K562 (cell line): ENCODE data around the gene PPCDC. TPM values are rescaled to one million over a fixed set of nuclear protein-coding genes. Genes with fewer than 3 reads are reported as not detected.
A peak's percentile ranks its signal among the peaks of the same experiment; 100 is the strongest.

Experiments used
- CAMTA2 ChIP-seq: fragments of 250-450 bp; sonication (Bioruptor Pico); conservative IDR thresholded peaks from 2 replicates; pipeline ENCODE4 v1.5.1; 2022
- CBFA2T2 ChIP-seq: fragments of 450-650 bp; conservative IDR thresholded peaks from 2 replicates; pipeline ENCODE4 v1.6.1; 2017; ENCODE audit warnings: mild to moderate bottlenecking
- CREM ChIP-seq: IDR thresholded peaks from 2 replicates; pipeline ENCODE4 v1.6.1; 2014; ENCODE audit warnings: antibody characterized with exemption, low read depth
- EGR1 ChIP-seq: fragments of 450-650 bp; conservative IDR thresholded peaks from 2 replicates; pipeline ENCODE4 v1.6.1; 2017; ENCODE audit warnings: mild to moderate bottlenecking
- NEUROD1 ChIP-seq: fragments of 150-350 bp; IDR thresholded peaks from 2 replicates; pipeline ENCODE4 v1.6.1; 2014; ENCODE audit warnings: borderline replicate concordance, low read length, low read depth; ENCODE audit not compliant: partially characterized antibody
- NFYB ChIP-seq: IDR thresholded peaks from 2 replicates; pipeline ENCODE4 v1.6.1; 2011; ENCODE audit warnings: mild to moderate bottlenecking, moderate library complexity; ENCODE audit not compliant: insufficient read length; ENCODE audit errors: extremely low read depth
- NR2C2 ChIP-seq, 2 experiments: fragments of 200-800 bp in 1 of 2; sonication (Bioruptor generic) in 1 of 2; sonication (generic) in 1 of 2; formaldehyde crosslinking in 1 of 2; IDR thresholded peaks; 2 replicates each; pipeline versions ENCODE4 v1.6.1 to v1.8.0; 2016 to 2022; ENCODE audit warnings: mild to moderate bottlenecking in 1 of 2, missing compliant biosample characterization in 1 of 2, missing genetic modification characterization in 1 of 2, missing genetic modification reagents in 1 of 2
- RAD21 ChIP-seq, 2 experiments: fragments of 250-450 bp in 1 of 2; fragments of 450-650 bp in 1 of 2; sonication (Bioruptor Pico) in 1 of 2; formaldehyde crosslinking in 1 of 2; IDR thresholded peaks in 1 of 2; conservative IDR thresholded peaks in 1 of 2; 2 replicates each; pipeline versions ENCODE4 v1.4.0 to v1.8.0; 2020 to 2022; ENCODE audit warnings: mild to moderate bottlenecking in 2 of 2, moderate library complexity in 1 of 2
- RB1 ChIP-seq: fragments of 450-650 bp; IDR thresholded peaks from 2 replicates; pipeline ENCODE4 v1.6.1; 2017; ENCODE audit warnings: low read depth, mild to moderate bottlenecking
- SIX5 ChIP-seq, 2 experiments: IDR thresholded peaks; 2 replicates each; pipeline ENCODE4 v1.6.1; 2011; ENCODE audit warnings: low read length in 2 of 2, borderline replicate concordance in 1 of 2, low read depth in 1 of 2, mild to moderate bottlenecking in 1 of 2, moderate library complexity in 1 of 2; ENCODE audit not compliant: insufficient read depth in 1 of 2
- TAF15 ChIP-seq: fragments of 200-400 bp; formaldehyde crosslinking; IDR thresholded peaks from 2 replicates; pipeline ENCODE4 v1.6.1; 2017; ENCODE audit warnings: mild to moderate bottlenecking, low read depth, low read length, moderate library complexity
- YY1 ChIP-seq, 3 experiments: IDR thresholded peaks; 2 replicates each; pipeline ENCODE4 v1.6.1; 2011; ENCODE audit warnings: low read length in 2 of 3, mild to moderate bottlenecking in 2 of 3, moderate library complexity in 2 of 3, borderline replicate concordance in 1 of 3, control low read depth in 1 of 3, low read depth in 1 of 3; ENCODE audit not compliant: insufficient read depth in 3 of 3, insufficient replicate concordance in 2 of 3, control insufficient read depth in 1 of 3, insufficient read length in 1 of 3; ENCODE audit errors: extremely low read depth in 1 of 3
- ZBTB17 ChIP-seq: fragments of 450-650 bp; formaldehyde crosslinking; IDR thresholded peaks from 2 replicates; pipeline ENCODE4 v1.4.0; 2020; ENCODE audit warnings: mild to moderate bottlenecking
- ZNF175 ChIP-seq: fragments of 200-800 bp; sonication (Bioruptor generic); IDR thresholded peaks from 2 replicates; pipeline ENCODE4 v1.6.1; 2016; ENCODE audit warnings: low read depth, mild to moderate bottlenecking, missing genetic modification characterization, missing compliant biosample characterization
- ZZZ3 ChIP-seq: fragments of 450-650 bp; IDR thresholded peaks from 2 replicates; pipeline ENCODE4 v1.6.1; 2016; ENCODE audit warnings: antibody characterized with exemption, mild to moderate bottlenecking, moderate library complexity
- polyA plus RNA-seq, 8 experiments: library from polyadenylated mRNA; depleted of rRNA in 4 of 8; stranded (reverse) in 5 of 8; unstranded in 3 of 8; fragments of >200 nt; fragmentation: Nextera tagmentation in 2 of 8; fragmentation: Illumina TruSeq in 1 of 8; extraction: Ambion mirVana in 2 of 8; extraction: Trizol in 1 of 8; gene quantifications; 2 replicates each; pipeline versions ENCODE4 v1.2.1 to v1.2.3, GENCODE V29; 2011 to 2014; ENCODE audit warnings: inconsistent platforms in 1 of 8, missing spikeins in 1 of 8
- total RNA-seq, 7 experiments: library from RNA; depleted of rRNA in 6 of 7; stranded (reverse); fragments of >200 nt in 6 of 7; fragmentation: Illumina TruSeq in 2 of 7; extraction: Trizol in 2 of 7; gene quantifications; 2 replicates each; pipeline versions ENCODE4 v1.2.1 to v1.2.3, GENCODE V29; 2011 to 2021; ENCODE audit warnings: low replicate concordance in 1 of 7
- TF ChIP-seq, protein P1 (sequence below): fragments of 450-650 bp; IDR thresholded peaks from 2 replicates; pipeline ENCODE4 v1.6.1; 2016
- TF ChIP-seq, protein P2 (sequence below): fragments of 250-450 bp; sonication (Bioruptor Pico); IDR thresholded peaks from 2 replicates; pipeline ENCODE4 v1.4.0; 2020; ENCODE audit warnings: mild to moderate bottlenecking, moderate library complexity
- TF ChIP-seq, protein P3 (sequence below): fragments of 250-450 bp; sonication (Bioruptor Pico); IDR thresholded peaks from 2 replicates; pipeline ENCODE4 v1.5.0; 2021
- TF ChIP-seq, protein P4 (sequence below): sonication (generic); formaldehyde crosslinking; IDR thresholded peaks from 2 replicates; pipeline ENCODE4 v1.8.0; 2022; ENCODE audit warnings: mild to moderate bottlenecking, missing genetic modification reagents

The PPCDC gene
- total and polyA plus RNA-seq, 9 of the 15 experiments (the other 6 are each of a cell fraction or from before 2014, with no cell fraction given) = 10.9 to 53.6 (median 16.7) TPM

DNA sequence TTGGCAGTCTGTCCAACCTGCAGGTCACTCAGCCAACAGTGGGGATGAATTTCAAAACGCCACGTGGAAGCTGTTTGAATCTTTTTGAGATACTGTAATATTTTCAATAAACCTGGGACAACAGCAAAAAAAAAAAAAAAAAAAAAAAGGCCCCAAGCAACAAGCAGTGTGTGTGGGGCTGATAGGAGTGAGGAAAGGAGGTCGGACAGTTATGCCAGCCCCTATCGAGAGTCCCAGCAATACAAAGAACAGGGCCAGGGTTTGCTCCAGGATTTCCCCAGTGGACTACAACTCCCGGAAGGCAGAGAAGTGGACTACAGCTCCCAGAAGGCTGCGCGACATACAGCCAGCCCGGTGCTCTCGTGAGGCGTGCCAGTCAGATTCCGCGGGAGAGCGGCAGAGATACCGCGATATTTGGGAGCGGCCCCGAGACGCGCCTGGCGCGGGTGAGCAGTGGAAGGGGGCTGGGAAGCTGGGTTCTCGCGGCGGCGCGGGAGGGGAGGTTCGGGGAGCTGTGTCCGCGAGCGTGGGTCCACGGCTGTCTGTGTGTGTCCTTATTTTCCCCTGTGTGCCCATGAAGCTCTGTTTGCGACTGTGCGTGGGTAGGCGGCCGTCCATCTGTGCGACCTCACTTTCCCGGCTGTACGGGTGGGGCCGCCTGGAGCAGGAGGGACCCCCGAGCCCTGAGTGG is at the start of gene PPCDC (continued):
- TF ChIP-seq ZBTB17 (CRISPR knock-in tag) (no peak), NFYB (peak; percentile 16), YY1 (IDR thresholded peaks at IDR 0.05; ENCODE audit: borderline replicate concordance in 1 of 3, control insufficient read depth in 1 of 3, extremely low read depth in 1 of 3, insufficient read depth in 3 of 3, insufficient read length in 1 of 3, insufficient replicate concordance in 2 of 3, low read depth in 1 of 3, low read length in 2 of 3) (peak in 2 of 3 experiments; percentile 53 to 62), CBFA2T2 (no peak; the same call in 1 of the 2 replicates), TAF15 (no peak), RAD21 (CRISPR knock-in tag; conservative IDR thresholded peaks at IDR 0.05 in 1 of 2, IDR thresholded peaks at IDR 0.05 in 1 of 2) (peak in 1 of 2 experiments; percentile 7; a peak in 1 of 4 replicates), SIX5 (IDR thresholded peaks at IDR 0.05; ENCODE audit: borderline replicate concordance in 1 of 2, insufficient read depth in 1 of 2, low read depth in 1 of 2, low read length in 2 of 2) (peak; percentile 91 to 92), CAMTA2 (CRISPR knock-in tag) (no peak), NEUROD1 (peak; percentile 29), EGR1 (peak; percentile 39; the same call in 1 of the 2 replicates), CREM (peak; percentile 87), ZNF175 (CRISPR knock-in tag) (peak; percentile 48; the same call in 1 of the 2 replicates), RB1 (peak; percentile 90), NR2C2 (CRISPR knock-in tag; IDR thresholded peaks at IDR 0.05) (0 out of 2 replicates have a peak, but pooled peaks have one; percentile 15), NR2C2 (tag; IDR thresholded peaks at IDR 0.05) (peak; percentile 62), ZZZ3 (peak; percentile 72; the same call in 1 of the 2 replicates)
- TF ChIP-seq, protein P1, sequence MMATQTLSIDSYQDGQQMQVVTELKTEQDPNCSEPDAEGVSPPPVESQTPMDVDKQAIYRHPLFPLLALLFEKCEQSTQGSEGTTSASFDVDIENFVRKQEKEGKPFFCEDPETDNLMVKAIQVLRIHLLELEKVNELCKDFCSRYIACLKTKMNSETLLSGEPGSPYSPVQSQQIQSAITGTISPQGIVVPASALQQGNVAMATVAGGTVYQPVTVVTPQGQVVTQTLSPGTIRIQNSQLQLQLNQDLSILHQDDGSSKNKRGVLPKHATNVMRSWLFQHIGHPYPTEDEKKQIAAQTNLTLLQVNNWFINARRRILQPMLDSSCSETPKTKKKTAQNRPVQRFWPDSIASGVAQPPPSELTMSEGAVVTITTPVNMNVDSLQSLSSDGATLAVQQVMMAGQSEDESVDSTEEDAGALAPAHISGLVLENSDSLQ = peak; percentile 92
- TF ChIP-seq, protein P2, sequence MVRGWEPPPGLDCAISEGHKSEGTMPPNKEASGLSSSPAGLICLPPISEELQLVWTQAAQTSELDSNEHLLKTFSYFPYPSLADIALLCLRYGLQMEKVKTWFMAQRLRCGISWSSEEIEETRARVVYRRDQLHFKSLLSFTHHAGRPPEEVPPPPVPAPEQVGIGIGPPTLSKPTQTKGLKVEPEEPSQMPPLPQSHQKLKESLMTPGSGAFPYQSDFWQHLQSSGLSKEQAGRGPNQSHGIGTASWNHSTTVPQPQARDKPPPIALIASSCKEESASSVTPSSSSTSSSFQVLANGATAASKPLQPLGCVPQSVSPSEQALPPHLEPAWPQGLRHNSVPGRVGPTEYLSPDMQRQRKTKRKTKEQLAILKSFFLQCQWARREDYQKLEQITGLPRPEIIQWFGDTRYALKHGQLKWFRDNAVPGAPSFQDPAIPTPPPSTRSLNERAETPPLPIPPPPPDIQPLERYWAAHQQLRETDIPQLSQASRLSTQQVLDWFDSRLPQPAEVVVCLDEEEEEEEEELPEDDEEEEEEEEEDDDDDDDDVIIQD = no peak
- TF ChIP-seq, protein P3, sequence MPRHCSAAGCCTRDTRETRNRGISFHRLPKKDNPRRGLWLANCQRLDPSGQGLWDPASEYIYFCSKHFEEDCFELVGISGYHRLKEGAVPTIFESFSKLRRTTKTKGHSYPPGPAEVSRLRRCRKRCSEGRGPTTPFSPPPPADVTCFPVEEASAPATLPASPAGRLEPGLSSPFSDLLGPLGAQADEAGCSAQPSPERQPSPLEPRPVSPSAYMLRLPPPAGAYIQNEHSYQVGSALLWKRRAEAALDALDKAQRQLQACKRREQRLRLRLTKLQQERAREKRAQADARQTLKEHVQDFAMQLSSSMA (CRISPR knock-in tag) = no peak
- TF ChIP-seq, protein P4, sequence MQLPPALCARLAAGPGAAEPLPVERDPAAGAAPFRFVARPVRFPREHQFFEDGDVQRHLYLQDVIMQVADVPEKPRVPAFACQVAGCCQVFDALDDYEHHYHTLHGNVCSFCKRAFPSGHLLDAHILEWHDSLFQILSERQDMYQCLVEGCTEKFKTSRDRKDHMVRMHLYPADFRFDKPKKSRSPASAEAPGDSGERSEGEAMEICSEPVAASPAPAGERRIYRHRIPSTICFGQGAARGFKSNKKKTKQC (CRISPR knock-in tag) = 0 out of 2 replicates have a peak, but pooled peaks have one; percentile 18
